ENCODE measurements around the gene GLUD1. TPM values are rescaled to one million over a fixed set of nuclear protein-coding genes. Genes with fewer than 3 reads are reported as not detected.
"Not testable (repeated sequence)": the region's sequence is repeated elsewhere in the genome, so short reads cannot be mapped to it uniquely, and the experiment has no call there.

Gene GLUD1
- total RNA-seq, result 127 TPM
- long read RNA-seq, transcript GLUD1-201 (13 exons, 3,039 nt), result major isoform, 30 of 72 reads
- long read RNA-seq, partial matches to known transcripts, result 38 of 72 reads
- long read RNA-seq, other reads (novel, unspliced or antisense), result 4 of 72 reads

- peak; percentile 96 for DNase-seq (ENCODE audit: low spot score)
These were observed at the start of gene GLUD1, which contains the start of gene SHLD2 for GRCh38 chr10:87094373-87095235. Gene GLUD1, minus strand, starts transcription at chr10:87094843. Its CDS starts 74 bp downstream, at chr10:87094769. Gene SHLD2, plus strand, starts transcription at chr10:87095206. Its CDS starts 56,149 bp downstream, at chr10:87151355.

- DNase-seq (ENCODE audit: low spot score), result not testable (repeated sequence)
These were observed 48.4 kb upstream of the GLUD1 start for GRCh38 chr10:87143109-87143418.

- DNase-seq (ENCODE audit: low spot score), result not testable (repeated sequence)
These were observed 47.8 kb upstream of the GLUD1 start for GRCh38 chr10:87142230-87143108.

GRCh38 chr10:87137478-87137877 lies 42.8 kb upstream of the GLUD1 start:
- DNase-seq (ENCODE audit: low spot score), result not testable (repeated sequence)

GRCh38 chr10:87134440-87134839 lies 39.8 kb upstream of the GLUD1 start:
- not testable (repeated sequence) for DNase-seq (ENCODE audit: low spot score)

- not testable (repeated sequence) for DNase-seq (ENCODE audit: low spot score)
These were observed 39.3 kb upstream of the GLUD1 start for GRCh38 chr10:87133936-87134335.

- DNase-seq (ENCODE audit: low spot score), result not testable (repeated sequence)
These were observed 37.5 kb upstream of the GLUD1 start for GRCh38 chr10:87132176-87132575.

- DNase-seq (ENCODE audit: low spot score), result not testable (repeated sequence)
These were observed 33.0 kb upstream of the GLUD1 start for GRCh38 chr10:87127607-87128156.

GRCh38 chr10:87127048-87127447 lies 32.4 kb upstream of the GLUD1 start:
- DNase-seq (ENCODE audit: low spot score), result not testable (repeated sequence)

GRCh38 chr10:87123351-87123750 lies 28.7 kb upstream of the GLUD1 start:
- not testable (repeated sequence) for DNase-seq (ENCODE audit: low spot score)

GRCh38 chr10:87119029-87119428 lies 24.4 kb upstream of the GLUD1 start:
- not testable (repeated sequence) for DNase-seq (ENCODE audit: low spot score)

GRCh38 chr10:87118122-87118521 lies 23.5 kb upstream of the GLUD1 start:
- not testable (repeated sequence) for DNase-seq (ENCODE audit: low spot score)

- no peak for DNase-seq (ENCODE audit: low spot score)
These were observed 10.9 kb upstream of the GLUD1 start for GRCh38 chr10:87105446-87106124.

GRCh38 chr10:87104727-87105126 lies 10.1 kb upstream of the GLUD1 start:
- not testable (repeated sequence) for DNase-seq (ENCODE audit: low spot score)

GRCh38 chr10:87101996-87102395 lies 7.4 kb upstream of the GLUD1 start:
- no peak for DNase-seq (ENCODE audit: low spot score)

- peak; percentile 95 for DNase-seq (ENCODE audit: low spot score)
These were observed 748 bp upstream of the GLUD1 start for GRCh38 chr10:87095236-87095945.

GRCh38 chr10:87093632-87094372 lies 841 bp downstream of the GLUD1 start:
- DNase-seq (ENCODE audit: low spot score), result no peak

GRCh38 chr10:87092861-87093631 lies 1.6 kb downstream of the GLUD1 start:
- DNase-seq (ENCODE audit: low spot score), result no peak
